MM.1S (cell line): ENCODE measurements around the gene ANTKMT.

ENCODE experiments used
- EZH2 ChIP-seq: fragments of 300-600 bp; sonication (generic); optimal IDR thresholded peaks from 2 replicates; pipeline ENCODE3; 2017; ENCODE audit warnings: low read depth, mild to moderate bottlenecking, antibody characterized with exemption, low read length, mixed read lengths
- EZH2phosphoT487 ChIP-seq: fragments of 300-600 bp; sonication (generic); IDR thresholded peaks from 2 replicates; pipeline ENCODE4 v1.6.1; 2018; ENCODE audit warnings: antibody characterized with exemption, low read length
- TF ChIP-seq, protein P1 (sequence below): fragments of 300-600 bp; sonication (generic); IDR thresholded peaks from 2 replicates; pipeline ENCODE4 v1.5.1; 2016; ENCODE audit warnings: antibody characterized with exemption, low read length, mixed read lengths

DNA sequence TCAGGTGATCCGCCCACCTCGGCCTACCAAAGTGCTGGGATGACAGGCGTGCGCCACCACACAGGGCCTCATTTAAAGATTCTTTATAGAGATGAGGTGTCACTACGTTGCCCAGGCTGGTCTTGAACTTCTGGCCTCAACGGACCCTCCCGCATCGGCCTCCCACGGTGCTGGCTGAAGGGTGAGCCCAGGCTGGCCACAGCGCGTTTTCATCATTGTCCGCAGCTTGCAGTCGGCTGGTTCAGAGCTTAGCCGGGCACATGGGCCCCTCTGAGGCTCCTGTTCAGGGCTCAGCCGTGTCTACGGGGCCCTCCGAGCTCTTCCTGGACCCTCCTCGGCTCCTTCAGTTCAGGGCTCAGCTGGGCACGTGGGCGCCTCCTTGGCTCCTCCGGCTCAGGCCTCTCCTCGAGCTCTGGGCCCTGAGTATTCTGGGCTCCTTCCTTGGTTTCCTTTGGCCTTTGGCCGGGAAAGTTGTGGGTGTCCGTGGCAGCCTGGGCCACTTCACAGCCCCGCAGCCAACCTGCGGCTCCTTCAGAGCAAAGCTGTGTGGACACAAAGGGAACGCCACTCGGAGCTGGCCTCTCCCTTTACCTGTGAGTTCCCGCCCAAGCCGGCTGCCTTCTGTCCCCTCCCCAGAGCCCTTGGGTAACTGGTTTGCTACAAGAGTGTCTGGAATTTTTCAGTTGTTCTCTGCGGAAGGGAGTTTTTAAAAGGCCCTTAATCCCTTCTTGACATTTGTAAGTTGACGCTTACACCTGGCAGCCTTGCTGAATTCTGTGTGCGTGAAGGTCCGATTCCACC, 38.4 kb downstream of the ANTKMT start:
- TF ChIP-seq, protein P1, sequence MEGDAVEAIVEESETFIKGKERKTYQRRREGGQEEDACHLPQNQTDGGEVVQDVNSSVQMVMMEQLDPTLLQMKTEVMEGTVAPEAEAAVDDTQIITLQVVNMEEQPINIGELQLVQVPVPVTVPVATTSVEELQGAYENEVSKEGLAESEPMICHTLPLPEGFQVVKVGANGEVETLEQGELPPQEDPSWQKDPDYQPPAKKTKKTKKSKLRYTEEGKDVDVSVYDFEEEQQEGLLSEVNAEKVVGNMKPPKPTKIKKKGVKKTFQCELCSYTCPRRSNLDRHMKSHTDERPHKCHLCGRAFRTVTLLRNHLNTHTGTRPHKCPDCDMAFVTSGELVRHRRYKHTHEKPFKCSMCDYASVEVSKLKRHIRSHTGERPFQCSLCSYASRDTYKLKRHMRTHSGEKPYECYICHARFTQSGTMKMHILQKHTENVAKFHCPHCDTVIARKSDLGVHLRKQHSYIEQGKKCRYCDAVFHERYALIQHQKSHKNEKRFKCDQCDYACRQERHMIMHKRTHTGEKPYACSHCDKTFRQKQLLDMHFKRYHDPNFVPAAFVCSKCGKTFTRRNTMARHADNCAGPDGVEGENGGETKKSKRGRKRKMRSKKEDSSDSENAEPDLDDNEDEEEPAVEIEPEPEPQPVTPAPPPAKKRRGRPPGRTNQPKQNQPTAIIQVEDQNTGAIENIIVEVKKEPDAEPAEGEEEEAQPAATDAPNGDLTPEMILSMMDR: no peak
- no peak for TF ChIP-seq EZH2phosphoT487
- no peak for TF ChIP-seq EZH2
